GM18867 (cell line): ENCODE data around the gene ADAM11.

Source experiments
- ATAC-seq: cut with Tn5 transposase; IDR thresholded peaks from one replicate; pipeline ENCODE4 v1.9.1; 2021; ENCODE audit warnings: mild to moderate bottlenecking, moderate library complexity; ENCODE audit not compliant: unreplicated experiment

Gene ADAM11

GRCh38 chr17:44775136-44775837 is 16.5 kb downstream of the ADAM11 start:
- peak; percentile 84 for ATAC-seq

GRCh38 chr17:44775838-44776621 is 17.2 kb downstream of the ADAM11 start:
- ATAC-seq = peak; percentile 14

GRCh38 chr17:44776628-44777393 is 18.0 kb downstream of the ADAM11 start:
- ATAC-seq = no peak

GRCh38 chr17:44777394-44778348 is 18.9 kb downstream of the ADAM11 start:
- ATAC-seq = no peak

GRCh38 chr17:44778656-44779210 is 19.9 kb downstream of the ADAM11 start:
- ATAC-seq = no peak

- no peak for ATAC-seq
Measured at GRCh38 chr17:44779211-44780025, 20.6 kb downstream of the ADAM11 start.

GRCh38 chr17:44780161-44780560 is 21.4 kb downstream of the ADAM11 start:
- no peak for ATAC-seq

- ATAC-seq = no peak
Measured at GRCh38 chr17:44780845-44781480, 22.2 kb downstream of the ADAM11 start.

- no peak for ATAC-seq
Measured at GRCh38 chr17:44781551-44782325, 22.9 kb downstream of the ADAM11 start.

GRCh38 chr17:44782326-44782850 is 23.6 kb downstream of the ADAM11 start:
- no peak for ATAC-seq

GRCh38 chr17:44785921-44786320 is 27.1 kb downstream of the ADAM11 start:
- no peak for ATAC-seq

- ATAC-seq = no peak
Measured at GRCh38 chr17:44786551-44787081, 27.8 kb downstream of the ADAM11 start.

- no peak for ATAC-seq
Measured at GRCh38 chr17:44787271-44787940, 28.6 kb downstream of the ADAM11 start.

GRCh38 chr17:44788139-44788538 is 29.4 kb downstream of the ADAM11 start:
- ATAC-seq = no peak

- ATAC-seq = no peak
Measured at GRCh38 chr17:44792276-44792675, 33.5 kb downstream of the ADAM11 start.

- ATAC-seq = no peak
Measured at GRCh38 chr17:44793885-44794842, 35.4 kb downstream of the ADAM11 start.
